ENCODE results near the gene BOD1L1.

GRCh38 chr4:13601848-13602247 lies 25.7 kb downstream of the BOD1L1 start:
- TF ChIP-seq POLR2A (IDR thresholded peaks at IDR 0.05; ENCODE audit: low read depth, low read length) (no peak), TAF1 (IDR thresholded peaks at IDR 0.05; ENCODE audit: borderline replicate concordance, low read depth, low read length) (no peak)

Data from GM12892 (cell line).